HG02943 (cell line): ENCODE measurements around the gene SLC16A4.
A peak's percentile ranks its signal among the peaks of the same experiment; 100 is the strongest.

Experiments
- ATAC-seq: cut with Tn5 transposase; IDR thresholded peaks from one replicate; pipeline ENCODE4 v1.9.1; 2021; ENCODE audit warnings: mild to moderate bottlenecking, low read depth, moderate library complexity; ENCODE audit not compliant: unreplicated experiment

Gene SLC16A4

DNA sequence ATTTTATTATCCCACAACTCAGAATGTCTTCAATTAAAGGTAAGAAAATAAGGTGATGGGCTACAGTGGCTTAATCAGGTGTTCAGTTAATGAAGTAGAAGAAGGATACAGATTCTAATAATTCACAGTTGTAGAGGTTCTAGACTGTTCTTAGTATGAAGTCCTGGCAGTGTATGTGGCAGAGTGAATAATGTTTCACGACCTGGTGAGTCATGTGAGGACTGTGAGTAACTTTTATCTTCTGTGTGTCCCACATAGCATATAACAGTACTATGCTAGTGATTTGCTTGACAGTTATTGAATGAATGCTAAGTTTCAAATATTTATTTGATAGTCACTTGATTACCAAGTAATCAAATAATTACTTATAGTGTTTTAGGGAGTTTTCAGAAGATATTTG is 20.0 kb downstream of the SLC16A4 start:
- ATAC-seq: no peak

DNA sequence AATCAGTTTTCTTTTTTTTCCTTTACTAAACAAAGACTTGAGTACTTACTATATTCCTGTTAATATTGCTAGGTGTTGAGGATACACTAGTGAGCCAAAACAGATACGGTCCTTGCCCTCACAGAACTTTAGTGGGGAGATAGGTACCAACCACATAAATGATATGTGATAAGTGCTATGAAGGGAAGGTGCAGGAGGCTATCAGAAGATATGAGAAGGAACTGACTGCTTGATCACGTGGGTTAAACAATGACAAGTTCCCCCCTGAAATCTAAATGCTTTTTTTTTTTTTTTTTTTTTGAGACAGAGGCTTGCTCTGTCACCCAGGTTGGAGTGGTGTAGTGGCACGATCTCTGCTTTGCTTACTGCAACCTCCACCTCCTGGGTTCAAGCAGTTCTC is 26.6 kb downstream of the SLC16A4 start:
- no peak for ATAC-seq

DNA sequence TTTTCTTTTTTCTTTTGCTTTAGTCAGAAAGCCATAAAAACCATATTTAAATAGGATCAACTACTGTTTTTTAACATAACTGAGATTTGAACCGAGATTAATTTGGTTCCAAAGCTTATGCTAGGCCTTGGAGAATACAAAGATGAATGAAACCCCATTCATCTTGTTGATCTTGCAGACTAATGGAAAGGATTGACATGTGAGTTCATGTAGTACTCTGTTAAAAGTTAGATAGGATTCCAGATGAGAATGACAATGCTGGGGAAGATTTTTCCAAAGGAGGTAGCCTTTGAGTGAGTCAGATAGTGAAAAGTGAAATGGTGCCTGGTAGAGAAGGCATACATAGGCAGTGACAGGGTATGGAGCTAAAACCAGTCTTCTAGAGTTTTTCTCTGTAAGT is 29.0 kb downstream of the SLC16A4 start:
- no peak for ATAC-seq

DNA sequence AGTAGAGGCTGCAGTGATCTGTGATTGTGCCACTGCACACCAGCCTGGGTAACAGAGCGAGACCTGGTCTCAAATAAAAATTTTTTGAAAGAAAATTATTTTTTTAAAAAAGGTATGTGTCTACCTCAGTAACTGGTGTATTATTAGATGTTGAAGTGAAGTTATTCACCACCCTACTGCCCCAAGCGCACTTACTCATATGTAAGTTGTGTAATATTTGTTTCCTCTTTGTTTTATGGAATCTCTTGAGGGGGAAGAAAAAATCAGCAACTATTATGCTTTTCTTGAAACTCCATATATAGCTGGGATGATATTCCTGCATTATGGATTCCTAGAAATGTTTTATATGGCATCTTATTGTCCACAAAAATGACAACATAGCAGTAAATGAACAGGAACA is 30.4 kb downstream of the SLC16A4 start:
- ATAC-seq: no peak

DNA sequence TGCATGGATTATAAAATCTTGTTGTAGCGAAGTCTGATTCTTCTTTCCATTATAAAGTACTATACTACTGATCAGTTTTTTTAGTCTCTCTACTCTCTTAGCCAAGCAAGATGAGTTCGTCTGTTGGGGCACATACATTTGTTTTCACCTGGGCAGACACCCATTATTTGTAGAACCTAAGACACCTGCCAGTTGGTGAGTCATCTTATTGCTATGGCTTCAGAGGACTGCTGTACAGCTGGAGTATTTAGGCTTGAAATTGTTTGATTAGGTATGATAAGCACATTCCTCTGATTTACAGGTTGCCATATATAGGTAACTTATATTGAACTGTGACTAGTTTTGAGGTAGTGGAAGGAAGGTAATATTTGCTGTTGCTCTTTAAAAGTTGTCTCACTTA is 34.4 kb downstream of the SLC16A4 start:
- no peak for ATAC-seq

DNA sequence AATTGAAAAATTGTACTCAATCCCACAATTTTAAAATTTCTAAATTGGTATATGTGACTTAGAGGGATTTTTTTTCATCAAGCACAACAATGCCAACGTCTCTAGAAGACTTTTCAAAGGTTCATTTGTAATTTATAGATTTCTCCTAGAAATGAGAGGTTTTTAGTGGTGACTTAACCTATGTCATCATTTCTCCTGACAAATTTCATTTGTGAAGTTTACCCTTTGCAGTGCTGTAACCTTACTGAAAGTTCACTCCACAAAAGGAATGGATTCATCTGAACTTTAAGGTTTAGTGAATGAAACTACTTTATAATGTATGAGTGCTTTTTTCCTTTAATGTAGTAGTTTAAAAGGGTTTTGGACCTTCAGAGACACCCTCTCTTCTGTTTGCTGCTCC is 35.5 kb downstream of the SLC16A4 start:
- ATAC-seq: no peak

DNA sequence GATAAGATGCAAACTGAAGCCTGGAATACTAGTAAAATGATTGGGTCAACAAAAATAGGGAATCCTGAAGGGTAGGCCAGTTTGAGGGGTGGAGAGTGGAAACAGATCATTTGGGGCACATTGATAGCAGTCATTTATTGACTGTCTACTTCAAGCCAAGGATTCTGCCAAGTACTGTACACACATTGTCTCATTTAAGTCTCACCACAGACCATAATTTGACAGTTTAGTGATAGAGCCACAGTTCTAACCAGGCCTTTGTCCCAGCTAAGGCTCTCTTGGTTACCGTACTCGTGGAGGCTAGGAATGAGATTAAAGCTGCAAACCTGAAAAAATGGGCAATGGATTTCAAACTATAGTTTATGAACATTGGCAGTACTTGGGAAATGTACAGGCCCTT is 40.5 kb downstream of the SLC16A4 start:
- ATAC-seq: no peak

DNA sequence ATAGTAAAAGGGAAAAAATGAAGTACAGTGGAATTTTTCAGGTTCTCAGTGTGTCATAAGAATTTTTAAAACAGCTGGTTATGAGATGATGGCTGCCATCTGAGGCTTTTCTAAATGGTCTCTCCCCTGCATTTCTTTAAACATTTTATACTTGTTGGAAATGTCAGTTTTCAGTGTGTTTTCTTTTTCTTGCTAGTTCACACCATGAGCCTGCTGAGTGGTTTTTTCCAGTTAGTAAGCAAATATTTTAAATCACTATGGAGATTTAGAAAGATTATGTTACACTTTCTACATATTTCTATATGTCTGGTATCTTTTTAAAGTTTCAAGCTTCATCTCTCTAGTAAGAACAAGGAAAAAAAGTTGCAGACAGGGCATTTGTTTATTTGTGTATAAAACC is 42.1 kb downstream of the SLC16A4 start:
- ATAC-seq: no peak

DNA sequence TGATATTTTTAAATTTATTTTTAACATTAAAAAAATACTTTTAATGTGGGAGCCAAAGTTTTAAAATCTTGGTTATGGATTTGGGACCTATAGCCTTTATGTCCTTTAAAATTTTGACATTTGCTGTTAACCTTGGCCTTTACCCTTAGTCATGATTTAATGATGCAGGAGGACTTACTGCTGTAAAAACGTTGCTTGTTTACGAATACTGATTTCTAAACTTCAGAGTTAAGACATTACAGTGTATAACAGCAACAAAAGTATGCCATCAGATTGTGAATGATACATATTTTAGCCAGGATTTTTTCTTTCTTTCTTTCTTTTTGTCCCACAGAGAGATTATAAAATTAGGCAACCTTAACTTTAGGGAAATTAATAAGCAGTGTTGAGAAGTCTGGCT is 42.8 kb downstream of the SLC16A4 start:
- ATAC-seq: no peak

DNA sequence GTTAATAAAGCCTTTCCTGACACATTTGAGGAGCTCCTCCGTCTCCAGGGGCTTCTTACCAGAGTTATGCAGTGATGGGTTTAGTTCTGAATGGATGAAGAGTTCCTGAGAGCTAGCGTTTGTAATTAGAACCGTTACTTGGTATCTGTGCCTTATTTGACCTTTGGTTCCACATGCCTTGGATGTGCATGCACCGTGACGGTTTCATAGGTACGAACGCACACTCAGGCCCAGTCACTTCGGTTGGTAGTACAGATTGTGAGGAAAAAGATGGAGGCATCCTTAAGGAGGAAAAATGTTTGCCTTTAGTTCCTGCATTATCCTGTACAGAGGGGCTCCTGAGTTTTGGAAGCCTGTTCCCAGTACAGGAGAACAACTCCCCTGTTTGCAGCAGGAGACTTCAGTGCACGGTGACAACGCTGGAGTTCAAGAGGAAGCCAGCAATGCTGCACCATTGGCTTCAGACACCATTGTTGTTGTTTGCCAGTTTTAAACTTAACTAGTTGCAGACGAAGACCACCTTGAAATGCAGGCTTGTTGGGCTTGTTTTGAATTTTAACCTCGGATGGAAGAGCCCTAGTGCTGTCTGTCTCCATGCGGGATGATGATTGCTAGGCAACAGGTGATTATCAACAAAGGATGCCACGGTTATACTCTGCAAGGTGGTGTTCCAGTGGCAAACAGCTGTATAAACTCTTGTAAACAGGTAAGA is 43.5 kb downstream of the SLC16A4 start:
- ATAC-seq: no peak

DNA sequence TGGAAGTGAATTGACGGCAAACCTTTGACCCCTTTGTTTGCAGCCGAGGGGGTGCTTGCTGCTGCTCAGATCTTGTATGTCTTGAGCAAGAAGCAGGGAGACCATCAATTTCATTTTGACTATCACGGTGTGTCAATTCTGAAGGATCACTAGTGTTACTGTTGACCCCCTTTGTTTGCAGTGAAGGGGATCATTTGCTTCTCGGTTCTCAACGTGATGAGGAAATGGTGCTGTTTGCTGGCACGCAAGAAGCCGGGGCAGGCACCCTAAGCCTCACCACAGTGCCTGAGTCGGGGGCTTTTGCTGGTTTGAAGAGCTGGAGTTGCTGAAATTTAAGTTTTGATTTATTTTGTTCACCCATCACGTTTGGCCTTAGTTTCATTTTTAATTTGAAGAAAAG is 44.1 kb downstream of the SLC16A4 start:
- ATAC-seq: no peak

DNA sequence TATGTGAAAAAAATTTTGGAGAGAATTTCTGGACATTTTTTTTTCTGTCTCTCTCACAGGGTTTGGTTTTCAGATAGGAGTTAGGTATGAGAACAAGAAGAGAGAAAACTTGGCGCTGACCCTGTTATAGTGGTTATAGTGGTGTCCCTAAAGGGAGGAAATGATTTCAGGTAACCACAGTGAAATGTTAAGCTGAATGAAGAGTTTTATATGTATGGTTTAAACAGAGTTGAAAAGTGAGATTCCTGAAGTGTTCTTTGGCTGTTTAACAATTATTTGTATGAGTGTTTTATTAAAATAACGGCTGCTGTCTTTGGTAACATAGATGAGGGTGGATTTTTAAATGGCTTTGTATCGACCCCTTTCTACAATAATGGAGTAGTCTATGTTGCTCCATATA is 45.3 kb downstream of the SLC16A4 start:
- ATAC-seq: no peak

DNA sequence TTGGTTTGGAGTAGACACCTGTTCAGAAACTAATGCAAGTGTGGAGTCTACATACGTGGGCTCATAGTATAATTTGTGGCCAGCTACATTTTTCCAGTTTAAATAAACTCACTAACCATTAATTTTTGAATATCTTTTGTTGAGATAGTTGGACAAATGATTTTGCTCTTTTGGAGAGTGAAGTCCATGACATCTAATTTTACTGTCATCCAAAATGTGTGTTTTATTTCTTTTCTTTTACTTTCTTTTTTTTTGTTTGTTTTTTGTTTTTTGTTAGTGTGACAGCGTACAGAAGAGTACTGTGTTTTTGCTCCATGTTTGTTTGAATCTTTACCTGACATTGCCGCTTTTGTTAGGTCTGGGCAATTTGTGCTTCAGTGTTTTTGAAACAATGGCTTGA is 46.7 kb downstream of the SLC16A4 start:
- ATAC-seq: no peak

DNA sequence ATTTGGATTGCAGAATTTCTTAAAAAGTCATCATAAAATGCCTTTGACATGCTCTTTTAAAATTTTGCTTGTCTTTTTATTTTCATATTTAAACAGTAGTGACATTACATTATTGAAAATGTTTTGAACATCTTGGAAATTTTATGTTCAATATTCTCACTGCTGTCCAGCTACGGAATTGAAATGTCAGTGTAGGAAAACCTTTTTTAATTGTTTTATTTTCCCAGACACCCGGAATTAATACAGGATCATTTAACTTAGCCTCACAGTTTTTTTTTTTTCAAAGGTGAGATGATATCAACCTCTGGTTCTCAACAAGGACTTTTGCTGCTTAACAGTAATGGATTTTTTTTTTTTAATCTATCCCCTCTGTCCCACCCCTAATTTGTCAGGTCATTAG is 47.6 kb downstream of the SLC16A4 start:
- ATAC-seq: no peak

DNA sequence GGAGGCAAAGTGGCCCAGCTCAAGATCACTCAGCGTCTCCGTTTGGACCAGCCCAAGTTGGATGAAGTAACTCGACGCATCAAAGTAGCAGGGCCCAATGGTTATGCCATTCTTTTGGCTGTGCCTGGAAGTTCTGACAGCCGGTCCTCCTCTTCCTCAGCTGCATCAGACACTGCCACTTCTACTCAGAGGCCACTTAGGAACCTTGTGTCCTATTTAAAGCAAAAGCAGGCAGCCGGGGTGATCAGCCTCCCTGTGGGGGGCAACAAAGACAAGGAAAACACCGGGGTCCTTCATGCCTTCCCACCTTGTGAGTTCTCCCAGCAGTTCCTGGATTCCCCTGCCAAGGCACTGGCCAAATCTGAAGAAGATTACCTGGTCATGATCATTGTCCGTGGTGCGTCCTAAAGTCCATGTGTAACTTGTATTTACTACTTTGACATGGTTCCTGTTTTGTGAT is 48.9 kb downstream of the SLC16A4 start:
- ATAC-seq: no peak

DNA sequence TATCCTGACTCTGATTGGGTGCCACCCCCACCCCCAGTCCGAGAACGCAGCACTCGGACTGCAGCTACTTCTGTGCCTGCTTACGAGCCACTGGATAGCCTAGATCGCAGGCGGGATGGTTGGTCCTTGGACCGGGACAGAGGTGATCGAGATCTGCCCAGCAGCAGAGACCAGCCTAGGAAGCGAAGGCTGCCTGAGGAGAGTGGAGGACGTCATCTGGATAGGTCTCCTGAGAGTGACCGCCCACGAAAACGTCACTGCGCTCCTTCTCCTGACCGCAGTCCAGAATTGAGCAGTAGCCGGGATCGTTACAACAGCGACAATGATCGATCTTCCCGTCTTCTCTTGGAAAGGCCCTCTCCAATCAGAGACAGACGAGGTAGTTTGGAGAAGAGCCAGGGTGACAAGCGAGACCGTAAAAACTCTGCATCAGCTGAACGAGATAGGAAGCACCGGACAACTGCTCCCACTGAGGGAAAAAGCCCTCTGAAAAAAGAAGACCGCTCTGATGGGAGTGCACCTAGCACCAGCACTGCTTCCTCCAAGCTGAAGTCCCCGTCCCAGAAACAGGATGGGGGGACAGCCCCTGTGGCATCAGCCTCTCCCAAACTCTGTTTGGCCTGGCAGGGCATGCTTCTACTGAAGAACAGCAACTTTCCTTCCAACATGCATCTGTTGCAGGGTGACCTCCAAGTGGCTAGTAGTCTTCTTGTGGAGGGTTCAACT is 49.5 kb downstream of the SLC16A4 start:
- ATAC-seq: no peak

DNA sequence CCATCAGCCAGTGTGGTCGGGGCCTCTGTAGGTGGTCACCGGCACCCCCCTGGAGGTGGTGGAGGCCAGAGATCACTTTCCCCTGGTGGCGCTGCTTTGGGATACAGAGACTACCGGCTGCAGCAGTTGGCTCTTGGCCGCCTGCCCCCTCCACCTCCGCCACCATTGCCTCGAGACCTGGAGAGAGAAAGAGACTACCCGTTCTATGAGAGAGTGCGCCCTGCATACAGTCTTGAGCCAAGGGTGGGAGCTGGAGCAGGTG is 50.7 kb downstream of the SLC16A4 start:
- no peak for ATAC-seq

DNA sequence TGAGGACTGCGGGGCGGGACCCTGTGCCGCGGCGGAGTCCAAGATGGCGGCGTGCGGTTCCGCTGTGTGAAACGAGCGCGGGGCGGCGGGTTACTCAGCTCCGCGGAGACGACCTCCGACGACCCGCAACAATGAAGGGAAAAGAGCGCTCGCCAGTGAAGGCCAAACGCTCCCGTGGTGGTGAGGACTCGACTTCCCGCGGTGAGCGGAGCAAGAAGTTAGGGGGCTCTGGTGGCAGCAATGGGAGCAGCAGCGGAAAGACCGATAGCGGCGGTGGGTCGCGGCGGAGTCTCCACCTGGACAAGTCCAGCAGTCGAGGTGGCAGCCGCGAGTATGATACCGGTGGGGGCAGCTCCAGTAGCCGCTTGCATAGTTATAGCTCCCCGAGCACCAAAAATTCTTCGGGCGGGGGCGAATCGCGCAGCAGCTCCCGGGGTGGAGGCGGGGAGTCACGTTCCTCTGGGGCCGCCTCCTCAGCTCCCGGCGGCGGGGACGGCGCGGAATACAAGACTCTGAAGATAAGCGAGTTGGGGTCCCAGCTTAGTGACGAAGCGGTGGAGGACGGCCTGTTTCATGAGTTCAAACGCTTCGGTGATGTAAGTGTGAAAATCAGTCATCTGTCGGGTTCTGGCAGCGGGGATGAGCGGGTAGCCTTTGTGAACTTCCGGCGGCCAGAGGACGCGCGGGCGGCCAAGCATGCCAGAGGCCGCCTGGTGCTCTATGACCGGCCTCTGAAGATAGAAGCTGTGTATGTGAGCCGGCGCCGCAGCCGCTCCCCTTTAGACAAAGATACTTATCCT is 51.2 kb downstream of the SLC16A4 start:
- no peak for ATAC-seq

DNA sequence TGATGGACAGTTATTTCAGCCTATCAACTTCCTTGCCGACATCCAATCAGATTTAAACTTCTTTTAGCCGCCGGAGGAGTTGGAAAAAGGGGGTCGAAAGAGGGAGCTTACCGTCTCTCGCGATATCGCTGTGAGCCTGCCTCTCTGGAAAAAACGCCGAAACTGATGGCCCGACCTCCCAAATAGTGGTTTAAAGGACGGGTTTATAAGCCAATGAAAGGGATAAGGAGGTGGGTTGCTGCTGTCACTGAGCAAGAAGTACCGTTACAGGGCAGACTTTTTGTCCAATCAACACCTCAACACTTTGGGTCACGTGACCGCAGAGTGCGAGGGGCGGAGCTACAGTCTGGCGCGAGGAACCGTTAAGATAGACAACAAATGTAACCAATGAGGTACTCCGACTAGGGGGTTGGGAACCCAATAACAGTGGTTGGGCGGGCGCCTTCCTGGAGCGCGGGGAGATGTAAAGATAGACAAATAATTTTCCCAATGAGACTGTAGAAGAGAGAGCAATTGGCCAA is 51.9 kb downstream of the SLC16A4 start, which contains the start of gene RBM15:
Gene RBM15 (plus strand): TSS at position 492 of the 521 bp plus-strand sequence. CDS start 29 bp downstream, at position 521.
- peak; percentile 73 for ATAC-seq

DNA sequence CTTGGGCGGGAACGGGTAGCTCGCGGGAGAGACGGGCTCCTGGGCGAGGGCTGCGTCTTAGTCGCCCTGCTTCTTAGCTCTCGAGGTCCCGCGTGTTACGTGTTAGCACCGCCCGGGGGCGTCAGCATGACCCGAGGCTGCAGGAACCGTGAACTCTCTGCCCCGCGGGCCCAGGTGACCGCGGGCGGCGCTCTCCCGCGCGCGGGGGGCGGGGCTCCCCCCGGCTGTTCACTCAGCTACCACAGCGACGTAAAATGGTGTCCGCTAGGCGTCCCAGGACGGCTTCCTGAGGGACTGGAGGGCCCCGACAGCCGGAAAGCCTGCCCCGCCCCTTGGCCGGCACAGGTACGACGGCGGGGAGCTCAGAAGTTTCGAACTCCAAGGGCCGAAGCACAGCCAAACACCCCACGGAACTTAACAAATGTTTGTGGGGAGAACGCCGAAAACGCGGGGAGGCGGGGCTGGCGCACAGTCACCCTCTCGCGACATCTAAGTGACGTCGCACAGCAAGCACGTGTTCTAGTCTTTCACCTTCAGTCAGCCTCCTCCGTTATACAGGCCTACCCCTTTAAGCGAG is 52.4 kb downstream of the SLC16A4 start:
- ATAC-seq: peak; percentile 73

DNA sequence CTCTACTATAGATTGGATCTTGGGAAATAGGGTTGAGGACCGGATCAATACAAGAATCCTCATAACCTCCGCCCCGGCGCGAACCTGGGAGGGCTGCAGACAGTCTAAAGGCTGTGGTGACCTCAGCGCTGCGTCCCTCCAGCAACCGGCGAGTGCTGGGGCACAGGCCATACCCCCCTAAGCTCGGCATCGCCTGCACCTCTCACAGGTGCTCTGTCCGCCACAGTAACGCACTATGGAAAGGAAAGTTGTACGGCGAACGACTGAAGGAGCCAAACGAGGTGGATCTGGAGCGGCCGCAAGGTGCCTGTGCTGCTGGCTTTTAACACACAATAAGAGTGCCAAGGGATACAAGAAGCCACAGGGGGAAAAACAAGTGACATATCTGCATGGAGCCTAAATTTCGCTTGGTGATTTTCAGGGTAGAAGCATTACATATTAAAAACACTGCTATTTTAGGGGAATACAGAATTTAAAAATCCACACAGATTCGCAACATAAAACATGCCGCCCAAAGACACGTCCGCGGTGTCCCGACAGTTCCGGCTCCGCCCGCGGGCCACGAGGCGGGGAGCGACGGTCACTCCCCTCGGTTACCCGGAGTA is 53.0 kb downstream of the SLC16A4 start:
- no peak for ATAC-seq
